ENCODE measurements around the gene ACSS3. TPM values are rescaled to one million over a fixed set of nuclear protein-coding genes. Genes with fewer than 3 reads are reported as not detected.

The ACSS3 gene
- total RNA-seq, 2 donors from 2014 or later = 28.3 to 29.4 TPM

- Histone ChIP-seq H3K9me3 (ENCODE audit: control insufficient read depth, low read length) (no peaks in the 10 kb centered on the region), H3K27me3 (ENCODE audit: control insufficient read depth, insufficient read depth, low read length, poor library complexity, severe bottlenecking) (no peaks in the 10 kb centered on the region), H3K4me3 (ENCODE audit: low read length) (no peak overlapping the region), H3K36me3 (ENCODE audit: control insufficient read depth, insufficient read depth, low read length) (no peaks in the 10 kb centered on the region), H3K9ac (ENCODE audit: extremely low read depth, low read length, poor library complexity, severe bottlenecking) (no peak overlapping the region), H3K4me1 (ENCODE audit: control insufficient read depth, insufficient read depth, low read length) (no peaks in the 10 kb centered on the region), H3K27ac (ENCODE audit: low read depth, low read length) (no peak overlapping the region)
- Mint-ChIP-seq H3K27me3 (ENCODE audit: insufficient read depth) (no peaks in the 10 kb centered on the region), H3K9me3 (no peaks in the 10 kb centered on the region), H3K27ac (no peak overlapping the region), H3K36me3 (ENCODE audit: low read depth) (no peaks in the 10 kb centered on the region), H3K4me1 (no peaks in the 10 kb centered on the region), H3K4me3 (no peak overlapping the region)
- DNase-seq = no peak
- WGBS, 2 experiments (ENCODE audit: insufficient coverage in 1 of 2, insufficient read length in 1 of 2) = 85 to 87% methylated on average over 5 to 7 of the region's 8 CpGs
- TF ChIP-seq, protein P1, sequence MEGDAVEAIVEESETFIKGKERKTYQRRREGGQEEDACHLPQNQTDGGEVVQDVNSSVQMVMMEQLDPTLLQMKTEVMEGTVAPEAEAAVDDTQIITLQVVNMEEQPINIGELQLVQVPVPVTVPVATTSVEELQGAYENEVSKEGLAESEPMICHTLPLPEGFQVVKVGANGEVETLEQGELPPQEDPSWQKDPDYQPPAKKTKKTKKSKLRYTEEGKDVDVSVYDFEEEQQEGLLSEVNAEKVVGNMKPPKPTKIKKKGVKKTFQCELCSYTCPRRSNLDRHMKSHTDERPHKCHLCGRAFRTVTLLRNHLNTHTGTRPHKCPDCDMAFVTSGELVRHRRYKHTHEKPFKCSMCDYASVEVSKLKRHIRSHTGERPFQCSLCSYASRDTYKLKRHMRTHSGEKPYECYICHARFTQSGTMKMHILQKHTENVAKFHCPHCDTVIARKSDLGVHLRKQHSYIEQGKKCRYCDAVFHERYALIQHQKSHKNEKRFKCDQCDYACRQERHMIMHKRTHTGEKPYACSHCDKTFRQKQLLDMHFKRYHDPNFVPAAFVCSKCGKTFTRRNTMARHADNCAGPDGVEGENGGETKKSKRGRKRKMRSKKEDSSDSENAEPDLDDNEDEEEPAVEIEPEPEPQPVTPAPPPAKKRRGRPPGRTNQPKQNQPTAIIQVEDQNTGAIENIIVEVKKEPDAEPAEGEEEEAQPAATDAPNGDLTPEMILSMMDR (conservative IDR thresholded peaks at IDR 0.05) = no peak
Measured at GRCh38 chr12:81274637-81275529, 197.0 kb downstream of the ACSS3 start.

DNA sequence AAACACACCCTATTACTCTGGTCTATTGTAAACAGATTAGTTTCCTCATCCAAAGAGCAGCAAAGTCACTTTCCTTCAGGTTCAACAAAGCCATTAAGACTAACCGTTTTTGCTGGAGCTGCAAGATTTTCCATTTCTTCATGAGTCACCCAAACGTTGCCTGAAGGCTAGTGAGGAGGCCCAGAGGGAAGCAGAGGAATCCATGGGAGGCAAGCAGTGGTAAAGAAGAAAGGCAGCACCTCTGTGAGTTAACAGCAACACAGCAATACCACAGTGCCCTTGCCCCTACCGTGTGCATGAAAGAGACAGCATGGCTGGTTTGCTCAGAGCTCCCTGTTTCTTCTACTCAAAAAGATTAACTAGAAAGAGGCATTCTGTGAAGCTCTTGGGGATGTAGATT lies 206.3 kb downstream of the ACSS3 start:
- no peaks in the 10 kb centered on the region for H3K9me3 Mint-ChIP-seq
- Histone ChIP-seq H3K4me3 (ENCODE audit: low read length) (no peak overlapping the region), H3K9me3 (ENCODE audit: control insufficient read depth, low read length) (no peaks in the 10 kb centered on the region), H3K27ac (ENCODE audit: low read depth, low read length) (no peak overlapping the region), H3K4me1 (ENCODE audit: control insufficient read depth, insufficient read depth, low read length) (no peaks in the 10 kb centered on the region), H3K9ac (ENCODE audit: extremely low read depth, low read length, poor library complexity, severe bottlenecking) (no peak overlapping the region), H3K27me3 (ENCODE audit: control insufficient read depth, insufficient read depth, low read length, poor library complexity, severe bottlenecking) (no peaks in the 10 kb centered on the region), H3K36me3 (ENCODE audit: control insufficient read depth, insufficient read depth, low read length) (no peaks in the 10 kb centered on the region)
- 50 to 53% methylated on average over 2 to 3 of the region's 3 CpGs for WGBS, 2 experiments (ENCODE audit: insufficient coverage in 1 of 2, insufficient read length in 1 of 2)
- H3K27me3 Mint-ChIP-seq (ENCODE audit: insufficient read depth) = no peaks in the 10 kb centered on the region
- no peak overlapping the region for H3K4me3 Mint-ChIP-seq
- H3K4me1 Mint-ChIP-seq = no peaks in the 10 kb centered on the region
- TF ChIP-seq, protein P1 (conservative IDR thresholded peaks at IDR 0.05) = no peak
- DNase-seq = peak; percentile 49
- no peak overlapping the region for H3K27ac Mint-ChIP-seq
- H3K36me3 Mint-ChIP-seq (ENCODE audit: low read depth) = no peaks in the 10 kb centered on the region

DNA sequence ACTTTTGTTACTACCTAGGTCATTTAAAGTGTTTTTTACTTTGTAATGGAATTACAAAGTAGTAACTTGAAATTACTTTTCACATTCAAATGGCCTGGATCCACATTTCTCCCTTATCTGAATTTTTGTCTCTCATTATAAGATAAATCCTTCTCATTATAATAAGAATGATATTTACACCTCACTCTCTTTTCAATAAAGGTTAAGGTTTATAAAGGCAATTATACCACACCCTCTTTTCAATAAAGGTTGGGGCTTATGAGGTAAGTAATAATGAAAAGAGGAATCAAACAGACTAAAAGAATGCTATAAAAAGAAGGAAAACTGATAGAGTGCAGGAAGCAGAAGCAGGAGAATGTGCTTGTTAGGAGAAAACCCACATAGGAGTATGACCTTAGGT lies 210.8 kb downstream of the ACSS3 start:
- no peaks in the 10 kb centered on the region for H3K36me3 ChIP-seq (ENCODE audit: control insufficient read depth, insufficient read depth, low read length)
- no peak overlapping the region for H3K9ac ChIP-seq (ENCODE audit: extremely low read depth, low read length, poor library complexity, severe bottlenecking)
- Mint-ChIP-seq H3K4me3 (no peak overlapping the region), H3K27me3 (ENCODE audit: insufficient read depth) (no peaks in the 10 kb centered on the region), H3K4me1 (no peaks in the 10 kb centered on the region), H3K27ac (no peak overlapping the region), H3K36me3 (ENCODE audit: low read depth) (no peaks in the 10 kb centered on the region), H3K9me3 (no peaks in the 10 kb centered on the region)
- TF ChIP-seq, protein P1 (conservative IDR thresholded peaks at IDR 0.05) = no peak
- no peaks in the 10 kb centered on the region for H3K9me3 ChIP-seq (ENCODE audit: control insufficient read depth, low read length)
- DNase-seq = no peak
- H3K27ac ChIP-seq (ENCODE audit: low read depth, low read length) = no peak overlapping the region
- no peaks in the 10 kb centered on the region for H3K27me3 ChIP-seq (ENCODE audit: control insufficient read depth, insufficient read depth, low read length, poor library complexity, severe bottlenecking)
- H3K4me1 ChIP-seq (ENCODE audit: control insufficient read depth, insufficient read depth, low read length) = no peaks in the 10 kb centered on the region
- no peak overlapping the region for H3K4me3 ChIP-seq (ENCODE audit: low read length)

All from endodermal cell (in vitro differentiated cells).